GM12878 (cell line): ENCODE measurements around the gene SH3BP5. TPM values are rescaled to one million over a fixed set of nuclear protein-coding genes. Genes with fewer than 3 reads are reported as not detected.

Source experiments
- ATAC-seq: fragments of 200-7000 bp; cut with Tn5 transposase; 3 replicates; pipeline ENCODE4 v1.9.1; 2020; ENCODE audit warnings: mild to moderate bottlenecking, moderate library complexity
- BruUV-seq: library from RNA; stranded (reverse); fragments of 400-500 nt; replicated peaks from 2 replicates; lab custom pipeline; 2021; lab: Mats Ljungman, UMichigan
- CTCF ChIA-PET: fragments of 300-600 bp; sonication (Branson Sonifier 250); formaldehyde crosslinking; extraction: SDS; loops from one replicate; lab custom pipeline; 2021; ENCODE audit warnings: inconsistent platforms; lab: Yijun Ruan, JAX
- POLR2A ChIA-PET: fragments of 350-600 bp; formaldehyde crosslinking; extraction: SDS; loops from one replicate; lab custom pipeline; 2021; ENCODE audit warnings: inconsistent platforms; lab: Charles Lee
- RAD21 ChIA-PET: fragments of 300-600 bp; sonication (Branson Sonifier 250); formaldehyde crosslinking; loops from one replicate; lab custom pipeline; 2023; ENCODE audit warnings: antibody characterized with exemption; ENCODE audit not compliant: unreplicated experiment; lab: Charles Lee
- SMC1A ChIA-PET: fragments of 300-600 bp; sonication (Branson Sonifier 250); formaldehyde crosslinking; loops from one replicate; lab custom pipeline; 2023; ENCODE audit not compliant: unreplicated experiment, uncharacterized antibody; lab: Charles Lee
- DNase-seq: peaks from one replicate; pipeline ENCODE4 v3.0.0-alpha.2; 2011; ENCODE audit warnings: low read depth, low spot score
- FAIRE-seq: peaks from 3 replicates; lab custom pipeline; 2011; peaks lifted over from hg19 to GRCh38; lab: Jason Lieb, UNC
- H2AFZ ChIP-seq: 2 replicates; pipeline ENCODE4 v1.6.0; 2011; ENCODE audit warnings: low read depth, low read length, control low read depth; ENCODE audit not compliant: control insufficient read depth
- H3K27ac ChIP-seq: 2 replicates; pipeline ENCODE4 v1.5.1; 2011; ENCODE audit warnings: control low read depth; ENCODE audit not compliant: control insufficient read depth, insufficient read depth
- H3K27me3 ChIP-seq, 2 experiments: replicated peaks in 1 of 2; 2 replicates each; pipeline versions ENCODE4 v1.6.0 to v1.6.1; 2011; ENCODE audit warnings: low read length in 1 of 2; ENCODE audit not compliant: control insufficient read depth in 2 of 2, insufficient read depth in 2 of 2
- H3K36me3 ChIP-seq, 2 experiments: 2 replicates each; pipeline ENCODE4 v1.5.1; 2011; ENCODE audit warnings: low read length in 1 of 2; ENCODE audit not compliant: control insufficient read depth in 2 of 2, insufficient read depth in 2 of 2
- H3K4me1 ChIP-seq: 2 replicates; pipeline ENCODE4 v1.6.1; 2011; ENCODE audit warnings: mild to moderate bottlenecking, low read length, moderate library complexity, mixed read lengths; ENCODE audit not compliant: control insufficient read depth, insufficient read depth
- H3K4me2 ChIP-seq: 2 replicates; pipeline ENCODE4 v1.6.0; 2011; ENCODE audit warnings: control low read depth; ENCODE audit not compliant: control insufficient read depth, insufficient read depth
- H3K4me3 ChIP-seq: fragments of 200-600 bp; sonication (generic); 2 replicates; pipeline ENCODE4 v1.5.1; 2016
- H3K79me2 ChIP-seq: 2 replicates; pipeline ENCODE4 v1.6.0; 2011; ENCODE audit warnings: low read length; ENCODE audit not compliant: control insufficient read depth, insufficient read depth
- H3K9ac ChIP-seq: 2 replicates; pipeline ENCODE4 v1.8.0; 2011; ENCODE audit warnings: low read length, control low read depth, mixed read lengths; ENCODE audit not compliant: control insufficient read depth, insufficient read depth
- H3K9me3 ChIP-seq: replicated peaks from 3 replicates; pipeline ENCODE4 v1.5.1; 2011; ENCODE audit warnings: mild to moderate bottlenecking, low read length; ENCODE audit not compliant: control insufficient read depth, insufficient read depth
- H4K20me1 ChIP-seq: 2 replicates; pipeline ENCODE4 v1.6.0; 2011; ENCODE audit not compliant: control insufficient read depth, insufficient read depth
- E4F1 ChIP-seq: fragments of 450-650 bp; IDR thresholded peaks from 2 replicates; pipeline ENCODE4 v1.6.1; 2018; ENCODE audit warnings: borderline replicate concordance, mild to moderate bottlenecking; ENCODE audit not compliant: partially characterized antibody
- NFYB ChIP-seq: IDR thresholded peaks from 2 replicates; pipeline ENCODE4 v1.6.1; 2011; ENCODE audit warnings: low read depth, mild to moderate bottlenecking, low read length, improper control_type of control experiment, moderate library complexity; ENCODE audit not compliant: insufficient read depth
- PAX5 ChIP-seq: IDR thresholded peaks from 2 replicates; pipeline ENCODE4 v1.6.1; 2011; ENCODE audit warnings: low read depth, low read length, borderline replicate concordance
- SMAD5 ChIP-seq: IDR thresholded peaks from 2 replicates; pipeline ENCODE4 v1.6.1; 2016; ENCODE audit warnings: antibody characterized with exemption, low read depth
- YY1 ChIP-seq: IDR thresholded peaks from 2 replicates; pipeline ENCODE4 v1.6.1; 2011; ENCODE audit warnings: low read depth, mild to moderate bottlenecking, low read length
- WGBS: methylation state at CpG from one replicate; pipeline ENCODE4 v1.1.6; 2016; ENCODE audit warnings: low lambda C conversion rate; ENCODE audit not compliant: insufficient replicate concordance, insufficient coverage; ENCODE audit errors: missing lambda C conversion rate; 5-methylcytosine and 5-hydroxymethylcytosine counted together
- in situ Hi-C: fragments of 300-500 bp; cut with MboI; formaldehyde crosslinking; loops from 9 replicates; pipeline ENCODE4 v1.14.3; 2018; ENCODE audit warnings: mixed read lengths
- intact Hi-C: fragments of 100-400 bp; cut with micrococcal nuclease; formaldehyde crosslinking; loops from one replicate; pipeline ENCODE4 v1.14.2; 2022; ENCODE audit not compliant: unreplicated experiment
- polyA plus RNA-seq, 11 experiments: library from polyadenylated mRNA; depleted of rRNA in 4 of 11; unstranded in 6 of 11; stranded (reverse) in 5 of 11; fragments of >200 nt; fragmentation: Nextera tagmentation in 4 of 11; fragmentation: Illumina TruSeq in 1 of 11; extraction: Ambion mirVana in 4 of 11; extraction: Trizol in 1 of 11; gene quantifications; 1 replicate in 1 of 11; 2 replicates in 10 of 11; pipeline versions ENCODE4 v1.2.1 to v1.2.3, GENCODE V29; 2011 to 2016; ENCODE audit warnings: inconsistent platforms in 2 of 11, missing spikeins in 2 of 11, low read depth in 1 of 11
- total RNA-seq, 4 experiments: library from RNA; depleted of rRNA in 3 of 4; stranded (reverse); fragments of >200 nt in 3 of 4; fragmentation: Illumina TruSeq in 1 of 4; extraction: Trizol in 1 of 4; gene quantifications; 2 replicates each; pipeline versions ENCODE4 v1.2.1 to v1.2.3, GENCODE V29; 2013 to 2021

SH3BP5 gene
- total and polyA plus RNA-seq, 10 of the 15 experiments (the other 5 are each of a cell fraction or from before 2014, with no cell fraction given), result 14.9 to 87.5 (median 43.7) TPM

DNA sequence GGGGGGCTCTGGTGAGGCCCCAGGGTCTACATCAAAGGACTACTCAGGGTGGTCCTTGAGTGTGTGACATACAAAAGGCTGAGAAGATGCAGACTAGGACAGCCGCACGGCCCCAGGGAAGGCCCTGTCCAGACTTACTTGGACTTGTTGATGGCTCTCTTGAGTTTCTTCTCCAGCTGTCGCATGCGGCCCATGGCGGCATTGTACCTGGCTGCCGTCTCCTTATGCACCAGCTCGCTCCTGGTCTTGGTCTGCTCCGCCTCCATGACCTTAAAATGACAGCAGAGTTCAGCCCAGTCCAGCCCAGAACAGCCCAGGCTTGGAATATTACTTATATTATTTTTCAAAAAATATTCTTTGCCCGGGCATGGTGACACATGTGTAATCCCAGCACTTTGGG, 70.4 kb downstream of the SH3BP5 start:
- ATAC-seq (no peak), FAIRE-seq (no peak), DNase-seq (no peak)
- Histone ChIP-seq H3K4me2 (no peak overlapping the region), H3K9me3 (no peaks in the 10 kb centered on the region), H2AFZ (no peak overlapping the region), H3K4me1 (no peaks in the 10 kb centered on the region), H4K20me1 (no peaks in the 10 kb centered on the region), H3K27ac (no peak overlapping the region), H3K27me3 (no peaks in the 10 kb centered on the region), H3K79me2 (peaks cover 1% of the 10 kb centered on the region; the same call in 1 of the 2 replicates), H3K4me3 (no peak overlapping the region), H3K36me3 (peaks cover 23 to 43% of the 10 kb centered on the region in 2 experiments), H3K9ac (no peak overlapping the region)
- RAD21 ChIA-PET, result interaction anchor here (10.2 kb wide), 1 partner anchor 143 kb away, joined by 143 read pairs; no protein-coding TSS in a partner anchor
- POLR2A ChIA-PET, result no interaction called here
- BruUV-seq, result no TSS peak
- TF ChIP-seq PAX5 (no peak), YY1 (no peak), NFYB (no peak), SMAD5 (no peak), E4F1 (no peak)
- SMC1A ChIA-PET, result interaction anchor here (10.3 to 16.3 kb wide), 2 partner anchors 57 to 144 kb away, joined by 119 to 223 read pairs; partner anchors contain the start of gene CAPN7
- in situ Hi-C loops (loop anchor here (10.0 kb wide), 1 partner anchor 293 kb away; no protein-coding TSS in a partner anchor), intact Hi-C loops (no loop called here)
- whole genome bisulfite sequencing, result 99% methylated on average over 9 of the region's 9 CpGs
- CTCF ChIA-PET, result interaction anchor here (3.4 kb wide), 1 partner anchor 142 kb away, joined by 12 read pairs; no protein-coding TSS in a partner anchor
